CD4-positive, alpha-beta T cell treated with Interleukin-4 for 4 hours (primary cell): ENCODE measurements around the gene ZNF366.

Experiments used
- DNase-seq: peaks from one replicate; pipeline ENCODE4 v3.0.0-alpha.2; 2020

ZNF366 gene

DNA sequence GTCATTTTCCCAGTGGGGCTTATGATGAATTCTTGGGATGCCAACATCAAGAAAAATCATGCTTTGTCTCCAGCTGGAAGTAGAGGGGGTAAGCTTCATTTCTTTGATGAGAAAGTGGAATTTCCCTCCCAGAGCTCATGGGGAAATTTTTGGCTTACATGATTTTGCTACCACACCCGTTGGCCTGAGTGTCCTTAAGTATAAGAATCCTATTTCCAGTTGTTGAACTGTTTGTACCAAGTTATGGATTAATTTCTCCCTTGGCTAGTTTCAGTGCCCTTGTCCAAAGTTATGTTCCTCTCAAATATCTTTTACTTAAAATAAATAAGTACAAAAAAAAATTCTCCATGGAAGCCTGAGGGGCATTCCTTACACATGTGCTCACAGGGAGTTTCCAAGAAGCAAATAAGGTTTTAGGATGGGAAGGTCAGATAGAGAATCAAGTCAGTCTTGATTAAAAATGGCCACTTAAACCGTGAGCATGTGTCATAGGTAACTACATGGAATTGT, 104.8 kb downstream of the ZNF366 start:
- DNase-seq: no peak

- no peak for DNase-seq
Observed at GRCh38 chr5:72400950-72401349, 106.3 kb downstream of the ZNF366 start.

DNA sequence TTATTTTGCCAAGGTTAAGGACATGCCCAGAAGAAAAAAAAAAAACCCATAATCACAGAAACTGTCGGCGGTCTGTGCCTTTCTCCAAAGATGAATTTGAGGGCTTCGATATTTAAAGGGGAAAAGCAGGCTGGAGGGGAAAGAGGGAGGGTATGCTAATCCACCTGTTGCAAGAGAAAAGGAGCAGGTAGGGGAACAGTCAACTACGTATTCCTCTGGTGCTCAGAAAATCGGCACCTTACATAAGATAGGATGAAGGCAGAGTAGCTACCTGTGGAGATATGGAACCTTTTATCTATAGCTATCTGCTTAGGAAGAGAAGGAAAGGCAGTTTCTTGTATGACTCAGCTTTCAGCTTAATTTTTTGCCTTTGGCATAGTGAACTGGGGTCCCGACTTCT, 109.4 kb downstream of the ZNF366 start:
- DNase-seq: no peak

DNA sequence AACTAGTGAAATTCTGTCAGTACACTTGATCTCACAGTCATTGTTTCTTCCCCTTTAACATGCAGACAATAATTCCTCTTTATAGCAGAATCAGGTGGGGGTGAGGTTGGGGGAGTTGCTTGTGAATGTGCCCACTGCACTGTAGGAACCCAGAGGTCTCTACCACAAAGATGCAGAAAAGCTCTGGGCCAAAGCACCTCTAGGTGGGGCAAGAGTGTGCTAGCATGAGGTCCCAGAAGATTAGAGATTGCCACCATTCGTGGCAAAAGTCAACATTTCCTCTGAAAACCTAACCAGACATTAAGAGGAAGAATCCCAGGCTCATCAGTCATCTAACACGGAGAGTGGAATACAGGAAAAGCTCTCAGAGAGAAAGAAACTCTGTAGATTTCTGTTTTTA, 112.5 kb downstream of the ZNF366 start:
- no peak for DNase-seq

DNA sequence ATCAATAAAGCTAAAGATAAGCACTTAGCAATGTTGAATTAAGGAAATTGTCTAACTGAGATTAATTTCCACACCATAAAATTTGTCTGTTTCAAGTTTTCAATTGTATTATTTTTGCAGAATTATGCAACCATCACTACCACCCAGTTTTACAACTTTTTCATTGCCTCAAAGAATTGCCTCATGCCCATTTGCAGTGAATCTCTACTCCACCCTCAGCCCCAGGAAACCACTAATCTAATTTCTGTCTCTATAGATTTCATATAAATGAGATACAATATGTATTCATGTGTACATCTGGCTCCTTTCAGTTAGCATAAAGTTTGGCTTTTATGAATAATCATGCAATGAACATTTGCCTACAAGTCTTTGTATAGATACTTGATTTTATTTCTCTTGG, 114.2 kb downstream of the ZNF366 start:
- no peak for DNase-seq
